GM23338 (cell line): ENCODE results near the gene BBX. TPM values are rescaled to one million over a fixed set of nuclear protein-coding genes. Genes with fewer than 3 reads are reported as not detected.
A peak's percentile ranks its signal among the peaks of the same experiment; 100 is the strongest.

Experiments used
- ATAC-seq: fragments of 200-7000 bp; cut with Tn5 transposase; 3 replicates; pipeline ENCODE4 v1.9.1; 2020
- DNase-seq: peaks from one replicate; pipeline ENCODE4 v3.0.0-alpha.2; 2015; ENCODE audit warnings: low spot score
- H2AFZ ChIP-seq: fragments of 200-600 bp; sonication (generic); 2 replicates; pipeline ENCODE4 v1.8.0; 2016; ENCODE audit warnings: antibody characterized with exemption, mild to moderate bottlenecking, moderate library complexity
- H3F3A ChIP-seq: fragments of 200-600 bp; sonication (generic); replicated peaks from 2 replicates; pipeline ENCODE4 v1.8.0; 2017; ENCODE audit warnings: antibody characterized with exemption, mixed run types, low read depth
- H3K27ac ChIP-seq: fragments of 200-600 bp; sonication (generic); 2 replicates; pipeline ENCODE4 v1.6.1; 2016; ENCODE audit warnings: low read depth
- H3K27me3 ChIP-seq: fragments of 200-600 bp; sonication (generic); 2 replicates; pipeline ENCODE4 v1.8.0; 2016; ENCODE audit warnings: mild to moderate bottlenecking, mixed run types, moderate library complexity; ENCODE audit not compliant: insufficient read depth
- H3K36me3 ChIP-seq: fragments of 200-600 bp; sonication (generic); 2 replicates; pipeline ENCODE4 v1.8.0; 2016; ENCODE audit warnings: mild to moderate bottlenecking; ENCODE audit not compliant: insufficient read depth
- H3K4me1 ChIP-seq: fragments of 200-600 bp; sonication (generic); 2 replicates; pipeline ENCODE4 v1.8.0; 2016; ENCODE audit warnings: mild to moderate bottlenecking, moderate library complexity; ENCODE audit not compliant: insufficient read depth
- H3K4me2 ChIP-seq: fragments of 200-600 bp; sonication (generic); 2 replicates; pipeline ENCODE4 v1.7.1; 2017; ENCODE audit warnings: mixed run types
- H3K4me3 ChIP-seq: fragments of 200-600 bp; sonication (generic); 2 replicates; pipeline ENCODE4 v1.6.1; 2016; ENCODE audit warnings: mixed run types
- H3K79me2 ChIP-seq: fragments of 200-600 bp; sonication (generic); replicated peaks from 2 replicates; pipeline ENCODE4 v1.8.0; 2017; ENCODE audit warnings: mild to moderate bottlenecking; ENCODE audit not compliant: insufficient read depth
- H3K9me2 ChIP-seq: fragments of 200-600 bp; sonication (generic); 2 replicates; pipeline ENCODE4 v1.8.0; 2017; ENCODE audit not compliant: insufficient read depth
- H4K20me1 ChIP-seq: fragments of 200-600 bp; sonication (generic); replicated peaks from 2 replicates; pipeline ENCODE4 v1.8.0; 2017; ENCODE audit warnings: mild to moderate bottlenecking; ENCODE audit not compliant: insufficient read depth
- H3K27ac Mint-ChIP-seq: 2 replicates; pipeline ENCODE4 v1.8.0; 2020; ENCODE audit warnings: inconsistent platforms, mild to moderate bottlenecking, moderate library complexity, mixed read lengths
- H3K27me3 Mint-ChIP-seq: 3 replicates; pipeline ENCODE4 v1.8.0; 2022; ENCODE audit warnings: low read depth, mild to moderate bottlenecking, moderate library complexity, mixed read lengths, inconsistent platforms; ENCODE audit not compliant: insufficient read depth, poor library complexity
- H3K36me3 Mint-ChIP-seq: 3 replicates; pipeline ENCODE4 v1.8.0; 2021; ENCODE audit warnings: low read depth, mild to moderate bottlenecking, inconsistent platforms, moderate library complexity, mixed read lengths
- H3K4me1 Mint-ChIP-seq: 3 replicates; pipeline ENCODE4 v1.8.0; 2020; ENCODE audit warnings: mild to moderate bottlenecking, inconsistent platforms, mixed read lengths
- H3K4me3 Mint-ChIP-seq: 3 replicates; pipeline ENCODE4 v1.8.0; 2021; ENCODE audit warnings: moderate library complexity, mild to moderate bottlenecking, inconsistent platforms, mixed read lengths
- H3K9me3 Mint-ChIP-seq: 3 replicates; pipeline ENCODE4 v1.8.0; 2020; ENCODE audit warnings: moderate library complexity, mild to moderate bottlenecking, inconsistent platforms, mixed read lengths
- EZH2phosphoT487 ChIP-seq: fragments of 200-600 bp; sonication (generic); IDR thresholded peaks from one replicate; pipeline ENCODE4 v1.8.1; 2018; ENCODE audit warnings: antibody characterized with exemption; ENCODE audit not compliant: unreplicated experiment
- JUNB ChIP-seq: IDR thresholded peaks from one replicate; pipeline ENCODE4 v1.6.1; 2016; ENCODE audit warnings: antibody characterized with exemption; ENCODE audit not compliant: unreplicated experiment
- NANOG ChIP-seq: IDR thresholded peaks from 2 replicates; pipeline ENCODE4 v1.6.1; 2016; ENCODE audit warnings: antibody characterized with exemption, borderline replicate concordance
- POLR2AphosphoS5 ChIP-seq: IDR thresholded peaks from 2 replicates; pipeline ENCODE4 v1.6.1; 2016; ENCODE audit warnings: antibody characterized with exemption, low read depth
- STAT1 ChIP-seq: IDR thresholded peaks from one replicate; pipeline ENCODE4 v1.6.1; 2016; ENCODE audit warnings: antibody characterized with exemption; ENCODE audit not compliant: unreplicated experiment
- ZNF114 ChIP-seq: fragments of 250-450 bp; sonication (Bioruptor Pico); IDR thresholded peaks from 2 replicates; pipeline ENCODE4 v1.5.0; 2020; ENCODE audit warnings: mild to moderate bottlenecking, moderate library complexity
- polyA plus RNA-seq: library from polyadenylated mRNA; unstranded; fragments of >200 nt; fragmentation: Nextera tagmentation; extraction: Ambion mirVana; gene quantifications from 2 replicates; pipeline ENCODE4 v1.2.1, GENCODE V29; 2016
- total RNA-seq: library from RNA; depleted of rRNA; stranded (reverse); fragments of >200 nt; shearing (Covaris generic); gene quantifications from 2 replicates; pipeline ENCODE4 v1.2.3, GENCODE V29; 2014
- TF ChIP-seq, protein P1 (sequence below), 2 experiments: fragments of 200-600 bp in 1 of 2; sonication (generic) in 1 of 2; conservative IDR thresholded peaks; 2 replicates each; pipeline versions ENCODE4 v1.5.1 to v1.6.1; 2016 to 2017; ENCODE audit warnings: antibody characterized with exemption in 2 of 2, low read depth in 2 of 2, mild to moderate bottlenecking in 2 of 2, moderate library complexity in 1 of 2
- TF ChIP-seq, protein P2 (sequence below): IDR thresholded peaks from 2 replicates; pipeline ENCODE4 v1.6.1; 2016; ENCODE audit warnings: antibody characterized with exemption
- TF ChIP-seq, protein P3 (sequence below): IDR thresholded peaks from one replicate; pipeline ENCODE4 v1.6.1; 2018; ENCODE audit warnings: antibody characterized with exemption; ENCODE audit not compliant: unreplicated experiment

BBX gene
- total and polyA plus RNA-seq, 2 experiments from 2014 or later: 35.2 to 44.1 TPM

DNA sequence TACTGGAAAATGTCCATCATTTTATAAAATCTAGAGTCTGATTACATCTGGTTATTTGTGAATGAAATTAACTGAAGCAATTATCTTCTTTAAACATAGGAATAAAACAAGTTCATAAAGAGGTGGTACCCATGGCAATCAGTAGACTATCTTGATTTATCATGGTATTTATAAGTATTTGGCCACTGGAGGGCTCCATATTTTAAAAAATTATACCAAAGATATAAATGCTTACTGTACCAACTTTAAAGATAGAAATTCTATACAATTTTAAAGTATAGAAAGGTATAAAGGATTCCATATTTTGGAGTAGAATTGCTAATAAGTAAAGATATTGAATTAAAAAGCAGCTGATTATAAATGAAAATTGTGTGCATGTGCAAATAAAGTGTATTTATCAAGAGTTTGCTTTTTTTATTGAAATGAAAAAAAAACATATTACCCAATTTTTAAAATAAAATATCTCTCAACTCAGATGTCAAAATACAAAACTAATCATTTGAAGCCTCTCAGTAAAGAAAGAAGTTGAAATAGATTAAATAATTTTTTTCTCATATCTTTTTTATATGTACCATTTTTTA lies 105.3 kb downstream of the BBX start (continued):
- TF ChIP-seq, protein P1, sequence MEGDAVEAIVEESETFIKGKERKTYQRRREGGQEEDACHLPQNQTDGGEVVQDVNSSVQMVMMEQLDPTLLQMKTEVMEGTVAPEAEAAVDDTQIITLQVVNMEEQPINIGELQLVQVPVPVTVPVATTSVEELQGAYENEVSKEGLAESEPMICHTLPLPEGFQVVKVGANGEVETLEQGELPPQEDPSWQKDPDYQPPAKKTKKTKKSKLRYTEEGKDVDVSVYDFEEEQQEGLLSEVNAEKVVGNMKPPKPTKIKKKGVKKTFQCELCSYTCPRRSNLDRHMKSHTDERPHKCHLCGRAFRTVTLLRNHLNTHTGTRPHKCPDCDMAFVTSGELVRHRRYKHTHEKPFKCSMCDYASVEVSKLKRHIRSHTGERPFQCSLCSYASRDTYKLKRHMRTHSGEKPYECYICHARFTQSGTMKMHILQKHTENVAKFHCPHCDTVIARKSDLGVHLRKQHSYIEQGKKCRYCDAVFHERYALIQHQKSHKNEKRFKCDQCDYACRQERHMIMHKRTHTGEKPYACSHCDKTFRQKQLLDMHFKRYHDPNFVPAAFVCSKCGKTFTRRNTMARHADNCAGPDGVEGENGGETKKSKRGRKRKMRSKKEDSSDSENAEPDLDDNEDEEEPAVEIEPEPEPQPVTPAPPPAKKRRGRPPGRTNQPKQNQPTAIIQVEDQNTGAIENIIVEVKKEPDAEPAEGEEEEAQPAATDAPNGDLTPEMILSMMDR (conservative IDR thresholded peaks at IDR 0.05; ENCODE audit: low read depth in 2 of 2): peak in 1 of 2 experiments; percentile 26; a peak in 2 of 4 replicates
- no peak for TF ChIP-seq EZH2phosphoT487
- TF ChIP-seq NANOG: no peak

DNA sequence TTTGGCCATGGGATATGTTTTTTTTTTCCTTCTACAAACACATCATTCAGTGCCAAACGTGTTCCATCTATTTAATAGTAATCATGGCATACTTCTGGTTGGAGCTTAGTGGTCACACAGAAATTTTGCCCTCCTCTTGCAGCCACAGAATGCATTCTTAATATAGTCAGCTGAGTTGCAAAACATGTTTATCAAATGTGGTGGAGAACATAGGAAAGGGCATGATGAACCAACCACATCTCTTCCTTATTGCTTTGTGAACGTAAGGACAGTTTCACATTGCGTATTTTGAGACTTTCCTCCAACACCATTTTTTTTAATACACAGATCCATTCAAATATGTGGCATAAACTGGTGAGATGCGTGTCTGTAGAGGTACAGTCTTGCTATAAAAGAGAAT lies 106.8 kb downstream of the BBX start:
- Histone ChIP-seq H4K20me1 (no peaks in the 10 kb centered on the region), H3K27ac (no peak overlapping the region), H3K79me2 (peaks cover 2% of the 10 kb centered on the region; the same call in 1 of the 2 replicates), H3K4me2 (no peak overlapping the region), H3K9me2 (no peaks in the 10 kb centered on the region), H3K36me3 (no peaks in the 10 kb centered on the region), H3K4me1 (peaks cover 22% of the 10 kb centered on the region), H3K4me3 (no peak overlapping the region), H2AFZ (no peak overlapping the region), H3F3A (no peaks in the 10 kb centered on the region), H3K27me3 (no peaks in the 10 kb centered on the region)
- Mint-ChIP-seq H3K4me1 (peaks cover 28% of the 10 kb centered on the region), H3K27ac (no peak overlapping the region), H3K36me3 (no peaks in the 10 kb centered on the region), H3K27me3 (no peaks in the 10 kb centered on the region), H3K4me3 (no peak overlapping the region), H3K9me3 (no peaks in the 10 kb centered on the region)
- ATAC-seq (no peak), DNase-seq (no peak)
- TF ChIP-seq, protein P1 (conservative IDR thresholded peaks at IDR 0.05; ENCODE audit: low read depth in 2 of 2): no peak
- TF ChIP-seq NANOG: no peak
- TF ChIP-seq JUNB: no peak
- no peak for TF ChIP-seq ZNF114 (CRISPR knock-in tag)
- TF ChIP-seq STAT1: no peak
- TF ChIP-seq, protein P2, sequence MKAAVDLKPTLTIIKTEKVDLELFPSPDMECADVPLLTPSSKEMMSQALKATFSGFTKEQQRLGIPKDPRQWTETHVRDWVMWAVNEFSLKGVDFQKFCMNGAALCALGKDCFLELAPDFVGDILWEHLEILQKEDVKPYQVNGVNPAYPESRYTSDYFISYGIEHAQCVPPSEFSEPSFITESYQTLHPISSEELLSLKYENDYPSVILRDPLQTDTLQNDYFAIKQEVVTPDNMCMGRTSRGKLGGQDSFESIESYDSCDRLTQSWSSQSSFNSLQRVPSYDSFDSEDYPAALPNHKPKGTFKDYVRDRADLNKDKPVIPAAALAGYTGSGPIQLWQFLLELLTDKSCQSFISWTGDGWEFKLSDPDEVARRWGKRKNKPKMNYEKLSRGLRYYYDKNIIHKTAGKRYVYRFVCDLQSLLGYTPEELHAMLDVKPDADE: no peak
- TF ChIP-seq POLR2AphosphoS5: no peak
- TF ChIP-seq, protein P3, sequence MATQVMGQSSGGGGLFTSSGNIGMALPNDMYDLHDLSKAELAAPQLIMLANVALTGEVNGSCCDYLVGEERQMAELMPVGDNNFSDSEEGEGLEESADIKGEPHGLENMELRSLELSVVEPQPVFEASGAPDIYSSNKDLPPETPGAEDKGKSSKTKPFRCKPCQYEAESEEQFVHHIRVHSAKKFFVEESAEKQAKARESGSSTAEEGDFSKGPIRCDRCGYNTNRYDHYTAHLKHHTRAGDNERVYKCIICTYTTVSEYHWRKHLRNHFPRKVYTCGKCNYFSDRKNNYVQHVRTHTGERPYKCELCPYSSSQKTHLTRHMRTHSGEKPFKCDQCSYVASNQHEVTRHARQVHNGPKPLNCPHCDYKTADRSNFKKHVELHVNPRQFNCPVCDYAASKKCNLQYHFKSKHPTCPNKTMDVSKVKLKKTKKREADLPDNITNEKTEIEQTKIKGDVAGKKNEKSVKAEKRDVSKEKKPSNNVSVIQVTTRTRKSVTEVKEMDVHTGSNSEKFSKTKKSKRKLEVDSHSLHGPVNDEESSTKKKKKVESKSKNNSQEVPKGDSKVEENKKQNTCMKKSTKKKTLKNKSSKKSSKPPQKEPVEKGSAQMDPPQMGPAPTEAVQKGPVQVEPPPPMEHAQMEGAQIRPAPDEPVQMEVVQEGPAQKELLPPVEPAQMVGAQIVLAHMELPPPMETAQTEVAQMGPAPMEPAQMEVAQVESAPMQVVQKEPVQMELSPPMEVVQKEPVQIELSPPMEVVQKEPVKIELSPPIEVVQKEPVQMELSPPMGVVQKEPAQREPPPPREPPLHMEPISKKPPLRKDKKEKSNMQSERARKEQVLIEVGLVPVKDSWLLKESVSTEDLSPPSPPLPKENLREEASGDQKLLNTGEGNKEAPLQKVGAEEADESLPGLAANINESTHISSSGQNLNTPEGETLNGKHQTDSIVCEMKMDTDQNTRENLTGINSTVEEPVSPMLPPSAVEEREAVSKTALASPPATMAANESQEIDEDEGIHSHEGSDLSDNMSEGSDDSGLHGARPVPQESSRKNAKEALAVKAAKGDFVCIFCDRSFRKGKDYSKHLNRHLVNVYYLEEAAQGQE: no peak
